HCT116 (cell line): Measurements from ENCODE around the gene SLC27A3. TPM values are rescaled to one million over a fixed set of nuclear protein-coding genes. Genes with fewer than 3 reads are reported as not detected.

Experiments
- ATAC-seq: fragments of 200-7000 bp; cut with Tn5 transposase; 2 replicates; pipeline ENCODE4 v1.9.1; 2020; ENCODE audit warnings: mild to moderate bottlenecking, moderate library complexity
- BruUV-seq: library from RNA; stranded (reverse); fragments of 400-500 nt; replicated peaks from 2 replicates; lab custom pipeline; 2021; lab: Mats Ljungman, UMichigan
- CTCF ChIA-PET: fragments of 300-600 bp; sonication (Branson Sonifier 250); formaldehyde crosslinking; loops from one replicate; lab custom pipeline; 2021; ENCODE audit warnings: antibody characterized with exemption; lab: Charles Lee
- POLR2A ChIA-PET: fragments of 300-600, 350-600 bp; sonication (Branson Sonifier 250); formaldehyde crosslinking; loops from one replicate; lab custom pipeline; 2021; ENCODE audit warnings: antibody characterized with exemption; lab: Charles Lee
- RAD21 ChIA-PET, 2 experiments: fragments of 300-600 bp; sonication (Branson Sonifier 250); formaldehyde crosslinking; loops; one replicate each; lab custom pipeline; 2023; ENCODE audit warnings: low total read pairs in 2 of 2; ENCODE audit not compliant: uncharacterized antibody in 2 of 2, unreplicated experiment in 2 of 2, low non-redundant PET in 1 of 2; lab: Charles Lee
- DNase-seq: peaks from one replicate; pipeline ENCODE4 v3.0.0-alpha.2; 2010; ENCODE audit warnings: low read depth, low spot score
- H2AFZ ChIP-seq: fragments of 200-600 bp; shearing (Covaris generic), sonication (generic); 2 replicates; pipeline ENCODE4 v1.6.1; 2017; ENCODE audit warnings: low read depth, mixed run types, mixed read lengths, antibody characterized with exemption, low read length; ENCODE audit not compliant: poor library complexity, severe bottlenecking
- H3K27ac ChIP-seq: 2 replicates; pipeline ENCODE4 v1.5.1; 2012; ENCODE audit warnings: low read depth, low read length
- H3K27me3 ChIP-seq: fragments of 200-600 bp; sonication (generic); 2 replicates; pipeline ENCODE4 v1.6.1; 2016; ENCODE audit warnings: mixed run types, low read length, mixed read lengths; ENCODE audit not compliant: insufficient read depth
- H3K36me3 ChIP-seq, 2 experiments: fragments of 200-500 bp in 1 of 2; fragments of 200-600 bp in 1 of 2; sonication (Bioruptor generic) in 1 of 2; sonication (generic) in 1 of 2; 2 replicates each; pipeline versions ENCODE4 v1.5.1 to v1.6.1; 2014 to 2016; ENCODE audit warnings: low read length in 2 of 2, inconsistent platforms in 1 of 2, mixed read lengths in 1 of 2, mixed run types in 1 of 2; ENCODE audit not compliant: insufficient read depth in 2 of 2, control insufficient read depth in 1 of 2
- H3K4me1 ChIP-seq, 2 experiments: fragments of 200-600 bp in 1 of 2; sonication (generic) in 1 of 2; 2 replicates each; pipeline versions ENCODE4 v1.5.1 to v1.6.1; 2012 to 2017; ENCODE audit warnings: low read length in 2 of 2, inconsistent platforms in 1 of 2, mild to moderate bottlenecking in 1 of 2, mixed read lengths in 1 of 2, mixed run types in 1 of 2, moderate library complexity in 1 of 2; ENCODE audit not compliant: insufficient read depth in 2 of 2, control insufficient read depth in 1 of 2
- H3K4me2 ChIP-seq: fragments of 200-600 bp; sonication (generic); 2 replicates; pipeline ENCODE4 v1.6.1; 2017; ENCODE audit warnings: mixed run types, low read length, mixed read lengths
- H3K4me3 ChIP-seq, 2 experiments: fragments of 200-600 bp in 1 of 2; sonication (generic) in 1 of 2; replicated peaks in 1 of 2; 2 replicates each; pipeline ENCODE4 v1.5.1; 2011 to 2016; ENCODE audit warnings: low read length in 2 of 2, control low read depth in 1 of 2, low read depth in 1 of 2, mild to moderate bottlenecking in 1 of 2, mixed read lengths in 1 of 2, mixed run types in 1 of 2
- H3K79me2 ChIP-seq: fragments of 200-600 bp; sonication (generic); 2 replicates; pipeline ENCODE4 v1.6.1; 2017; ENCODE audit warnings: mild to moderate bottlenecking, mixed run types, low read length, moderate library complexity, mixed read lengths; ENCODE audit not compliant: insufficient read depth
- H3K9ac ChIP-seq: fragments of 200-600 bp; sonication (generic); 2 replicates; pipeline ENCODE4 v1.6.1; 2016; ENCODE audit warnings: low read length, mixed read lengths
- H3K9me2 ChIP-seq: fragments of 200-600 bp; sonication (generic), shearing (Covaris generic); 2 replicates; pipeline ENCODE4 v1.6.1; 2017; ENCODE audit warnings: mixed run types, mild to moderate bottlenecking, moderate library complexity; ENCODE audit not compliant: insufficient read depth
- H3K9me3 ChIP-seq, 2 experiments: fragments of 200-500 bp in 1 of 2; fragments of 200-600 bp in 1 of 2; sonication (Bioruptor generic) in 1 of 2; sonication (generic) in 1 of 2; 2 replicates each; pipeline ENCODE4 v1.6.1; 2014 to 2017; ENCODE audit warnings: low read length in 2 of 2, mixed read lengths in 2 of 2, inconsistent platforms in 1 of 2, low read depth in 1 of 2, mild to moderate bottlenecking in 1 of 2, mixed run types in 1 of 2, moderate library complexity in 1 of 2; ENCODE audit not compliant: control insufficient read depth in 1 of 2, insufficient read depth in 1 of 2
- H4K20me1 ChIP-seq: fragments of 200-600 bp; sonication (generic), shearing (Covaris generic); 2 replicates; pipeline ENCODE4 v1.6.1; 2017; ENCODE audit warnings: mixed run types, mild to moderate bottlenecking, moderate library complexity; ENCODE audit not compliant: insufficient read depth
- CBX3 ChIP-seq: IDR thresholded peaks from 2 replicates; pipeline ENCODE4 v1.6.1; 2012; ENCODE audit warnings: low read depth
- CEBPB ChIP-seq: IDR thresholded peaks from 2 replicates; pipeline ENCODE4 v1.6.1; 2012; ENCODE audit warnings: low read depth
- POLR2A ChIP-seq: IDR thresholded peaks from 2 replicates; pipeline ENCODE4 v1.7.0; 2011; ENCODE audit warnings: borderline replicate concordance; ENCODE audit not compliant: insufficient read depth, insufficient read length; ENCODE audit errors: extremely low read depth
- RAD21 ChIP-seq: IDR thresholded peaks from 2 replicates; pipeline ENCODE4 v1.6.1; 2012; ENCODE audit warnings: low read depth, mild to moderate bottlenecking
- SIN3A ChIP-seq: IDR thresholded peaks from 2 replicates; pipeline ENCODE4 v1.6.1; 2012; ENCODE audit warnings: low read depth
- SP1 ChIP-seq: IDR thresholded peaks from 2 replicates; pipeline ENCODE4 v1.6.1; 2012; ENCODE audit warnings: low read depth
- SRF ChIP-seq: IDR thresholded peaks from 2 replicates; pipeline ENCODE4 v1.6.1; 2012; ENCODE audit warnings: low read depth
- ZBTB33 ChIP-seq: IDR thresholded peaks from 2 replicates; pipeline ENCODE4 v1.6.1; 2011; ENCODE audit warnings: mild to moderate bottlenecking, low read length, moderate library complexity; ENCODE audit not compliant: insufficient replicate concordance; ENCODE audit errors: extremely low read depth
- ZFX ChIP-seq: fragments of 450-650 bp; IDR thresholded peaks from 2 replicates; pipeline ENCODE4 v1.6.1; 2017
- ZNF274 ChIP-seq: fragments of 200-500 bp; sonication (Bioruptor generic); IDR thresholded peaks from 2 replicates; pipeline ENCODE4 v1.6.1; 2014; ENCODE audit warnings: mild to moderate bottlenecking, low read depth, low read length, inconsistent platforms
- intact Hi-C: fragments of 100-400 bp; cut with micrococcal nuclease; formaldehyde crosslinking; loops from 2 replicates; pipeline ENCODE4 v1.10.0; 2022
- total RNA-seq: library from RNA; stranded (reverse); gene quantifications from one replicate; pipeline ENCODE4 v1.2.1, GENCODE V29; 2021; ENCODE audit not compliant: unreplicated experiment
- TF ChIP-seq, protein P1 (sequence below), 3 experiments: fragments of 200-600 bp in 1 of 3; sonication (generic) in 1 of 3; IDR thresholded peaks in 2 of 3; conservative IDR thresholded peaks in 1 of 3; 2 replicates each; pipeline ENCODE4 v1.5.1; 2012 to 2017; ENCODE audit warnings: low read depth in 2 of 3, low read length in 2 of 3, antibody characterized with exemption in 1 of 3, borderline replicate concordance in 1 of 3, control low read depth in 1 of 3, mild to moderate bottlenecking in 1 of 3, mixed read lengths in 1 of 3, mixed run types in 1 of 3, moderate library complexity in 1 of 3; ENCODE audit not compliant: insufficient read depth in 1 of 3

The SLC27A3 gene
- total RNA-seq, 1 experiment from 2014 or later, result 14.3 TPM

GRCh38 chr1:153795330-153795837 lies 20.2 kb downstream of the SLC27A3 start:
- ChIA-PET CTCF (no interaction called here), POLR2A (no interaction called here), RAD21 (no interaction called here)
- H3K79me2 ChIP-seq, result no peaks in the 10 kb centered on the region
- TF ChIP-seq ZBTB33 (no peak), CEBPB (no peak), CBX3 (no peak), ZNF274 (no peak), SIN3A (no peak), SP1 (no peak), POLR2A (no peak), RAD21 (no peak), ZFX (no peak), SRF (no peak)
- TF ChIP-seq, protein P1, sequence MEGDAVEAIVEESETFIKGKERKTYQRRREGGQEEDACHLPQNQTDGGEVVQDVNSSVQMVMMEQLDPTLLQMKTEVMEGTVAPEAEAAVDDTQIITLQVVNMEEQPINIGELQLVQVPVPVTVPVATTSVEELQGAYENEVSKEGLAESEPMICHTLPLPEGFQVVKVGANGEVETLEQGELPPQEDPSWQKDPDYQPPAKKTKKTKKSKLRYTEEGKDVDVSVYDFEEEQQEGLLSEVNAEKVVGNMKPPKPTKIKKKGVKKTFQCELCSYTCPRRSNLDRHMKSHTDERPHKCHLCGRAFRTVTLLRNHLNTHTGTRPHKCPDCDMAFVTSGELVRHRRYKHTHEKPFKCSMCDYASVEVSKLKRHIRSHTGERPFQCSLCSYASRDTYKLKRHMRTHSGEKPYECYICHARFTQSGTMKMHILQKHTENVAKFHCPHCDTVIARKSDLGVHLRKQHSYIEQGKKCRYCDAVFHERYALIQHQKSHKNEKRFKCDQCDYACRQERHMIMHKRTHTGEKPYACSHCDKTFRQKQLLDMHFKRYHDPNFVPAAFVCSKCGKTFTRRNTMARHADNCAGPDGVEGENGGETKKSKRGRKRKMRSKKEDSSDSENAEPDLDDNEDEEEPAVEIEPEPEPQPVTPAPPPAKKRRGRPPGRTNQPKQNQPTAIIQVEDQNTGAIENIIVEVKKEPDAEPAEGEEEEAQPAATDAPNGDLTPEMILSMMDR (IDR thresholded peaks at IDR 0.05 in 2 of 3, conservative IDR thresholded peaks at IDR 0.05 in 1 of 3; ENCODE audit: borderline replicate concordance in 1 of 3, insufficient read depth in 1 of 3, low read depth in 2 of 3, low read length in 2 of 3), result no peak
- intact Hi-C loops, result loop anchor here (5.0 kb wide), 1 partner anchor 172 kb away; the partner anchor contains the start of gene CREB3L4
- no TSS peak for BruUV-seq
- no peak overlapping the region for H3K9ac ChIP-seq
- no peaks in the 10 kb centered on the region for H3K9me3 ChIP-seq
- DNase-seq, result no peak
- no peak overlapping the region for H3K4me2 ChIP-seq
- no peaks in the 10 kb centered on the region for H4K20me1 ChIP-seq
- H3K36me3 ChIP-seq, result no peaks in the 10 kb centered on the region
- no peaks in the 10 kb centered on the region for H3K9me2 ChIP-seq
- H2AFZ ChIP-seq, result no peak overlapping the region
- peaks cover 0 to 8% of the 10 kb centered on the region in 2 experiments; a peak in 1 of 4 replicates for H3K4me1 ChIP-seq
- H3K27ac ChIP-seq, result no peak overlapping the region
- no peak overlapping the region for H3K4me3 ChIP-seq
- ATAC-seq, result no peak
- H3K27me3 ChIP-seq, result no peaks in the 10 kb centered on the region
